Endothelial cell of umbilical vein (primary cell): Measurements from ENCODE around the gene CHKB. TPM values are rescaled to one million over a fixed set of nuclear protein-coding genes. Genes with fewer than 3 reads are reported as not detected.

Experiments used
- BruUV-seq: library from RNA; stranded (reverse); fragments of 400-500 nt; replicated peaks from 2 replicates; lab custom pipeline; 2021; lab: Mats Ljungman, UMichigan
- CTCF ChIA-PET: fragments of 300-600, 350-600 bp; sonication (Branson Sonifier 250); formaldehyde crosslinking; loops from one replicate; lab custom pipeline; 2021; ENCODE audit warnings: antibody characterized with exemption, inconsistent platforms; lab: Charles Lee
- POLR2A ChIA-PET: fragments of 300-600, 350-600 bp; sonication (Branson Sonifier 250); formaldehyde crosslinking; loops from one replicate; lab custom pipeline; 2021; ENCODE audit warnings: antibody characterized with exemption, inconsistent platforms; lab: Charles Lee
- DNase-seq: peaks from one replicate; pipeline ENCODE4 v3.0.0-alpha.2; 2011; ENCODE audit warnings: low read depth, low spot score
- FAIRE-seq: peaks from 2 replicates; lab custom pipeline; 2011; peaks lifted over from hg19 to GRCh38; lab: Jason Lieb, UNC
- H2AFZ ChIP-seq: 2 replicates; pipeline ENCODE4 v1.6.0; 2012; ENCODE audit warnings: low read depth, low read length, control low read depth, inconsistent platforms
- H3K27ac ChIP-seq: 2 replicates; pipeline ENCODE4 v1.5.1; 2011; ENCODE audit warnings: low read depth, mild to moderate bottlenecking, control low read depth, low read length, moderate library complexity; ENCODE audit not compliant: insufficient read depth
- H3K27me3 ChIP-seq, 2 experiments: 2 replicates each; pipeline versions ENCODE4 v1.6.0 to v1.6.1; 2011; ENCODE audit warnings: low read length in 2 of 2, mixed read lengths in 1 of 2; ENCODE audit not compliant: control insufficient read depth in 2 of 2, insufficient read depth in 2 of 2
- H3K36me3 ChIP-seq, 2 experiments: 2 replicates in 1 of 2; 3 replicates in 1 of 2; pipeline ENCODE4 v1.5.1; 2011; ENCODE audit warnings: low read length in 2 of 2, mild to moderate bottlenecking in 1 of 2, moderate library complexity in 1 of 2; ENCODE audit not compliant: control insufficient read depth in 2 of 2, insufficient read depth in 2 of 2; ENCODE audit errors: extremely low read depth in 1 of 2
- H3K4me1 ChIP-seq: 3 replicates; pipeline ENCODE4 v1.5.1; 2011; ENCODE audit warnings: mild to moderate bottlenecking, low read length; ENCODE audit not compliant: control insufficient read depth, insufficient read depth; ENCODE audit errors: extremely low read depth
- H3K4me2 ChIP-seq: 2 replicates; pipeline ENCODE4 v1.6.1; 2011; ENCODE audit warnings: low read length, control low read depth, mixed read lengths; ENCODE audit not compliant: insufficient read depth
- H3K4me3 ChIP-seq, 3 experiments: fragments of 200-600 bp in 1 of 3; sonication (generic), shearing (Covaris generic) in 1 of 3; replicated peaks in 1 of 3; 2 replicates each; pipeline ENCODE4 v1.5.1; 2011 to 2016; ENCODE audit warnings: control low read depth in 3 of 3, low read length in 3 of 3, mild to moderate bottlenecking in 2 of 3, inconsistent platforms in 1 of 3, low read depth in 1 of 3, moderate library complexity in 1 of 3; ENCODE audit not compliant: insufficient read depth in 1 of 3
- H3K79me2 ChIP-seq: 2 replicates; pipeline ENCODE4 v1.6.0; 2012; ENCODE audit warnings: low read length, inconsistent platforms; ENCODE audit not compliant: control insufficient read depth, insufficient read depth
- H3K9ac ChIP-seq: replicated peaks from 2 replicates; pipeline ENCODE3; 2011; ENCODE audit warnings: low read length, control low read depth; ENCODE audit not compliant: insufficient read depth; ENCODE audit errors: extremely low read depth
- H3K9me1 ChIP-seq: replicated peaks from 3 replicates; pipeline ENCODE4 v1.6.0; 2011; ENCODE audit warnings: mild to moderate bottlenecking, low read length; ENCODE audit not compliant: control insufficient read depth, insufficient read depth; ENCODE audit errors: extremely low read depth
- H3K9me3 ChIP-seq: replicated peaks from 2 replicates; pipeline ENCODE4 v1.5.1; 2012; ENCODE audit warnings: low read length, inconsistent platforms; ENCODE audit not compliant: control insufficient read depth, insufficient read depth
- H4K20me1 ChIP-seq: replicated peaks from 2 replicates; pipeline ENCODE3; 2011; ENCODE audit warnings: mild to moderate bottlenecking, low read length; ENCODE audit not compliant: control insufficient read depth, insufficient read depth; ENCODE audit errors: extremely low read depth
- EZH2 ChIP-seq: IDR thresholded peaks from 2 replicates; pipeline ENCODE4 v1.6.1; 2012; ENCODE audit warnings: borderline replicate concordance, low read depth, mild to moderate bottlenecking, moderate library complexity, low read length, inconsistent platforms; ENCODE audit not compliant: severe bottlenecking
- FOS ChIP-seq: IDR thresholded peaks from 2 replicates; pipeline ENCODE4 v1.6.1; 2011; ENCODE audit warnings: mild to moderate bottlenecking, low read length, moderate library complexity, borderline replicate concordance; ENCODE audit not compliant: insufficient read depth
- GATA2 ChIP-seq: IDR thresholded peaks from 2 replicates; pipeline ENCODE4 v1.7.0; 2011; ENCODE audit warnings: low read depth, mild to moderate bottlenecking, moderate library complexity, mixed read lengths, low read length; ENCODE audit not compliant: insufficient read length, insufficient read depth
- JUN ChIP-seq: IDR thresholded peaks from 2 replicates; pipeline ENCODE4 v1.6.1; 2011; ENCODE audit warnings: borderline replicate concordance, low read depth; ENCODE audit not compliant: insufficient read length, insufficient read depth
- MYC ChIP-seq: IDR thresholded peaks from one replicate; pipeline ENCODE4 v1.6.1; 2011; ENCODE audit warnings: mild to moderate bottlenecking, low read depth, low read length
- POLR2A ChIP-seq: IDR thresholded peaks from 2 replicates; pipeline ENCODE4 v1.6.1; 2012; ENCODE audit warnings: low read depth, mild to moderate bottlenecking, control low read depth, low read length
- POLR2AphosphoS5 ChIP-seq: IDR thresholded peaks from 2 replicates; pipeline ENCODE4 v1.6.1; 2012; ENCODE audit warnings: low read depth, mild to moderate bottlenecking, control low read depth, low read length, moderate library complexity; ENCODE audit not compliant: insufficient read depth
- dilution Hi-C: fragments of 300-500 bp; cut with MboI; formaldehyde crosslinking; loops from one replicate; pipeline ENCODE4 v1.15.0; 2019; ENCODE audit warnings: low sequenced_read_pairs; ENCODE audit not compliant: extremely low pct_ligation_motif_present
- intact Hi-C: fragments of 100-400 bp; cut with micrococcal nuclease; formaldehyde crosslinking; loops from one replicate; pipeline ENCODE4 v1.10.0; 2022
- polyA plus RNA-seq, 4 experiments: library from polyadenylated mRNA; depleted of rRNA in 3 of 4; stranded (reverse) in 3 of 4; unstranded in 1 of 4; fragments of >200 nt; gene quantifications; 2 replicates each; pipeline versions ENCODE4 v1.2.1 to v1.2.3, GENCODE V29; 2011 to 2012; ENCODE audit warnings: missing spikeins in 1 of 4
- total RNA-seq: library from RNA; stranded (reverse); gene quantifications from 2 replicates; pipeline ENCODE4 v1.2.3, GENCODE V29; 2021
- TF ChIP-seq, protein P1 (sequence below), 2 donors: IDR thresholded peaks; 1 replicate in 1 of 2; 2 replicates in 1 of 2; pipeline ENCODE4 v1.5.1; 2011; ENCODE audit warnings: low read length in 2 of 2, mild to moderate bottlenecking in 2 of 2, moderate library complexity in 2 of 2, control low read depth in 1 of 2, inconsistent platforms in 1 of 2, low read depth in 1 of 2; ENCODE audit not compliant: insufficient read depth in 1 of 2; ENCODE audit errors: extremely low read depth in 1 of 2
- TF ChIP-seq, protein P2 (sequence below): IDR thresholded peaks from 2 replicates; pipeline ENCODE4 v1.6.1; 2011; ENCODE audit not compliant: insufficient read depth, insufficient read length

The CHKB gene
- total and polyA plus RNA-seq, 2 donors (not counting 3 experiments of a cell fraction or from before 2014, with no cell fraction given) = 62.4 to 70.6 TPM

DNA sequence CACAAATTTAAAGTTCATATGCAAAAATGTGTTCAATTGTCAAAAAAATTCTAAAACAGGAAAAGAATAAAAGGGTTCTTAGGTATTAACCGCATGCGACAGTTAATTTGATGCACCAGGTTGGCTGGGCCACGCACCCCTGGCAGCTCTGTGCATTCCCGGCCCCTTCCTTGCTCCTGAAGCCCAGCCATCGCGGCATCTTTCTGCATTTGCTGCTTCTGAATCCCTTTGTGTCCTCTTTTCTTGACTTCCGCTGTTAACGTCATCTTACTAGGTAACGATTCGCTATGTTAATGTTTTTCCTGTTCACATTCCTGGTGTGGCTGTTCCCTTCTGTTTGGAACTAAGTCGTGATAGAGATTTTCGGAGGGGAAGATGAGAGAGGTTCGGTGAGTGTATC, 44.9 kb downstream of the CHKB start:
- FAIRE-seq = no peak

DNA sequence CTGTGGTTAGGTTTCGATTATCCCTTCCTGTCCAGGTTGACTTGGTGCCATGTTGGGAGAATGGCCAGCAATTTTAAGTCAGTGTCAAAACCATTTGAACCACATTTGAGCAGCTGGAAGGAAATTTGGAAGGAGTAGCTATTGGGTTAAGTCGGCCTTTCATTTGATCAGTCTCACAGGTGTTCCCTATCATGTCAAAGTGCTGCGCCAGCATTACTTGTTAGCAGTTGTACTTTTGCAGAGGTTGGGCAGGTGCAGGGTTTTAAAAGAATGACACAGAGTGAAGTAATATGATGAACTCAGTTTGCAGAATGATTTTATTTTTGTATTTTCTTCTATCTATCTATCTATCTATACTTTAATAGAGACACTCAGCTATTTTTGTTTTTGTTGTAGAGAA, 46.4 kb downstream of the CHKB start:
- dilution Hi-C loops = no loop called here
- intact Hi-C loops = no loop called here
- Histone ChIP-seq H3K36me3 (no peaks in the 10 kb centered on the region), H3K9ac (no peak overlapping the region), H3K4me1 (peaks cover 9% of the 10 kb centered on the region), H3K9me1 (no peaks in the 10 kb centered on the region), H3K4me3 (no peak overlapping the region), H3K79me2 (no peaks in the 10 kb centered on the region), H3K9me3 (no peaks in the 10 kb centered on the region), H2AFZ (no peak overlapping the region), H4K20me1 (no peaks in the 10 kb centered on the region), H3K4me2 (no peak overlapping the region), H3K27me3 (peaks cover 3 to 4% of the 10 kb centered on the region in 2 experiments), H3K27ac (no peak overlapping the region)
- FAIRE-seq (no peak), DNase-seq (no peak)
- no TSS peak for BruUV-seq
- CTCF ChIA-PET = interaction anchor here (0.7 kb wide), 1 partner anchor 30 kb away, joined by 3 read pairs; no protein-coding TSS in a partner anchor
- TF ChIP-seq POLR2AphosphoS5 (no peak), EZH2 (no peak), POLR2A (no peak), FOS (no peak), MYC (no peak), GATA2 (no peak), JUN (no peak)
- TF ChIP-seq, protein P1, sequence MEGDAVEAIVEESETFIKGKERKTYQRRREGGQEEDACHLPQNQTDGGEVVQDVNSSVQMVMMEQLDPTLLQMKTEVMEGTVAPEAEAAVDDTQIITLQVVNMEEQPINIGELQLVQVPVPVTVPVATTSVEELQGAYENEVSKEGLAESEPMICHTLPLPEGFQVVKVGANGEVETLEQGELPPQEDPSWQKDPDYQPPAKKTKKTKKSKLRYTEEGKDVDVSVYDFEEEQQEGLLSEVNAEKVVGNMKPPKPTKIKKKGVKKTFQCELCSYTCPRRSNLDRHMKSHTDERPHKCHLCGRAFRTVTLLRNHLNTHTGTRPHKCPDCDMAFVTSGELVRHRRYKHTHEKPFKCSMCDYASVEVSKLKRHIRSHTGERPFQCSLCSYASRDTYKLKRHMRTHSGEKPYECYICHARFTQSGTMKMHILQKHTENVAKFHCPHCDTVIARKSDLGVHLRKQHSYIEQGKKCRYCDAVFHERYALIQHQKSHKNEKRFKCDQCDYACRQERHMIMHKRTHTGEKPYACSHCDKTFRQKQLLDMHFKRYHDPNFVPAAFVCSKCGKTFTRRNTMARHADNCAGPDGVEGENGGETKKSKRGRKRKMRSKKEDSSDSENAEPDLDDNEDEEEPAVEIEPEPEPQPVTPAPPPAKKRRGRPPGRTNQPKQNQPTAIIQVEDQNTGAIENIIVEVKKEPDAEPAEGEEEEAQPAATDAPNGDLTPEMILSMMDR (IDR thresholded peaks at IDR 0.05; ENCODE audit: extremely low read depth in 1 of 2, insufficient read depth in 1 of 2, low read depth in 1 of 2, low read length in 2 of 2) = no peak
- TF ChIP-seq, protein P2, sequence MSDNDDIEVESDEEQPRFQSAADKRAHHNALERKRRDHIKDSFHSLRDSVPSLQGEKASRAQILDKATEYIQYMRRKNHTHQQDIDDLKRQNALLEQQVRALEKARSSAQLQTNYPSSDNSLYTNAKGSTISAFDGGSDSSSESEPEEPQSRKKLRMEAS = no peak
- POLR2A ChIA-PET = no interaction called here

More for the DNA sequence above, 44.9 kb downstream of the CHKB start:
- Histone ChIP-seq H3K9ac (no peak overlapping the region), H4K20me1 (no peaks in the 10 kb centered on the region), H3K27ac (no peak overlapping the region), H3K4me2 (no peak overlapping the region), H3K4me3 (no peak overlapping the region), H3K36me3 (no peaks in the 10 kb centered on the region), H2AFZ (no peak overlapping the region), H3K27me3 (peaks cover 0 to 1% of the 10 kb centered on the region in 2 experiments), H3K4me1 (no peaks in the 10 kb centered on the region), H3K9me1 (no peaks in the 10 kb centered on the region), H3K79me2 (no peaks in the 10 kb centered on the region), H3K9me3 (no peaks in the 10 kb centered on the region)
- dilution Hi-C loops (no loop called here), intact Hi-C loops (no loop called here)
- no peak for DNase-seq
- no TSS peak for BruUV-seq
- CTCF ChIA-PET = interaction anchor here (0.9 kb wide), 1 partner anchor 12 kb away, joined by 3 read pairs; the partner anchor contains the start of gene SCO2
- POLR2A ChIA-PET = no interaction called here
- TF ChIP-seq EZH2 = no peak
- TF ChIP-seq, protein P2 = no peak
- TF ChIP-seq, protein P1 (IDR thresholded peaks at IDR 0.05; ENCODE audit: extremely low read depth in 1 of 2, insufficient read depth in 1 of 2, low read depth in 1 of 2, low read length in 2 of 2) = no peak
- no peak for TF ChIP-seq POLR2AphosphoS5
